Breast epithelium (tissue), 3 donors: ENCODE measurements around the gene DDX24.

Source experiments
- POLR2A ChIP-seq: fragments of 450-650 bp; IDR thresholded peaks from one replicate; pipeline ENCODE4 v1.6.1; 2016; ENCODE audit warnings: antibody characterized with exemption, mild to moderate bottlenecking, moderate library complexity
- POLR2AphosphoS5 ChIP-seq, 3 donors: sonication (generic); formaldehyde crosslinking; IDR thresholded peaks; one replicate each; pipeline ENCODE4 v1.6.1; 2017; ENCODE audit warnings: antibody characterized with exemption in 3 of 3
- TF ChIP-seq, protein P1 (sequence below), 3 donors: fragments of 450-650 bp; IDR thresholded peaks; one replicate each; pipeline ENCODE4 v1.5.1; 2016 to 2017; ENCODE audit warnings: antibody characterized with exemption in 3 of 3, mild to moderate bottlenecking in 3 of 3, moderate library complexity in 3 of 3

DNA sequence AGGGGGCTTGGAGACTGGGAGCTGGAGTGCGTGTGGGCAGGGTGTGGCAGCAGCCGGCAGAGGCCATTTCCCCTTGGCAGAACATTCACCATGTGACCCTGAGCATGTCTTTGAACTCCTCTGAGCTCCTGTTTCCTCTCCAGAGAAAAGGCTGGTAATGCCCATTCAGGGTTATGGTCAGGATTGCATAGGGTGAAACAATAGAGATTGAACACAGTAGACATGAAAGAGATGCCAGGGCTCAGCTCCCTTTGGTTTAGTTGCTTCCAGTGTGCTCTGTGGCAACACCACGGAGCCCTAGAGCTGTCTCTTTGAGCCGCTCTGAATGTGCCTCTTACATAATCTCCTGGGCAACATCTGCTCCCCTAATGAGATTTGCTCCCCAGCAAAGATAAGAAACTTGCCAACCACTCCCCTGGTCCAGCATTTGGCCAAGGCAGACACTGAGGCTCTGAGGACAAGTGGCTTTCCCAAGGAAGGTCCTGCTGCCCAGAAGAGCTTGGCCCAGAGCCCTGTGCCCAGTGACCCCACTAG, 34.1 kb upstream of the DDX24 start:
- TF ChIP-seq, protein P1, sequence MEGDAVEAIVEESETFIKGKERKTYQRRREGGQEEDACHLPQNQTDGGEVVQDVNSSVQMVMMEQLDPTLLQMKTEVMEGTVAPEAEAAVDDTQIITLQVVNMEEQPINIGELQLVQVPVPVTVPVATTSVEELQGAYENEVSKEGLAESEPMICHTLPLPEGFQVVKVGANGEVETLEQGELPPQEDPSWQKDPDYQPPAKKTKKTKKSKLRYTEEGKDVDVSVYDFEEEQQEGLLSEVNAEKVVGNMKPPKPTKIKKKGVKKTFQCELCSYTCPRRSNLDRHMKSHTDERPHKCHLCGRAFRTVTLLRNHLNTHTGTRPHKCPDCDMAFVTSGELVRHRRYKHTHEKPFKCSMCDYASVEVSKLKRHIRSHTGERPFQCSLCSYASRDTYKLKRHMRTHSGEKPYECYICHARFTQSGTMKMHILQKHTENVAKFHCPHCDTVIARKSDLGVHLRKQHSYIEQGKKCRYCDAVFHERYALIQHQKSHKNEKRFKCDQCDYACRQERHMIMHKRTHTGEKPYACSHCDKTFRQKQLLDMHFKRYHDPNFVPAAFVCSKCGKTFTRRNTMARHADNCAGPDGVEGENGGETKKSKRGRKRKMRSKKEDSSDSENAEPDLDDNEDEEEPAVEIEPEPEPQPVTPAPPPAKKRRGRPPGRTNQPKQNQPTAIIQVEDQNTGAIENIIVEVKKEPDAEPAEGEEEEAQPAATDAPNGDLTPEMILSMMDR (IDR thresholded peaks at IDR 0.05): no peak
- TF ChIP-seq POLR2A (no peak), POLR2AphosphoS5 (IDR thresholded peaks at IDR 0.05) (peak in 1 of 3 donors; percentile 16)
